Measurements from ENCODE around the gene HACD4. TPM values are rescaled to one million over a fixed set of nuclear protein-coding genes. Genes with fewer than 3 reads are reported as not detected.

The HACD4 gene
- total and polyA plus RNA-seq, 2 of the 13 experiments (the other 11 are each of a cell fraction or from before 2014, with no cell fraction given), result not detected

DNA sequence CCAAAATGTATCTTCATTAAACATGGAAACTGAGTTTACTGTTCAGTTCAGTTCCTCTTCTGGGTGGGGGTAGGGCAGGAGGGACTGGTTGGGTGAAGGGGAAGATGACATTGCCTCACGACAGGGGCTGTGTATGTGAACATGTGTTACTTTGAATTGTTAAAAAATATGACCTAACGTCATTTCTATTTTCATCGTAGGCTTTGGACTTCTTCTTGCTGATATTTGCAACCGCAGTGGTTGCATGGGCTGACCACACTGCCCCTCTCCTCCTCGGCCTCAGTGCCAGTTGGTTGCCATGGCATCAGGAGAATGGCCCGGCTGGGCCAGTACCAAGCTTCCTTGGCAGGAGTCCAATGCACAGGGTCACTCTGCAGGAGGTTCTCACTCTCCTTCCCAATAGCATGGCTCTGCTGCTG, 41.5 kb downstream of the HACD4 start:
- H3K4me1 ChIP-seq (ENCODE audit: insufficient read depth, low read length), result no peaks in the 10 kb centered on the region
- no peaks in the 10 kb centered on the region for H3K9me3 ChIP-seq (ENCODE audit: low read length)
- in situ Hi-C loops (cut with HindIII; ENCODE audit: extremely low pct_ligation_motif_present, low pct_unique_long_range_greater_than_20kb) (no loop called here), intact Hi-C loops (cut with micrococcal nuclease; ENCODE audit: unreplicated experiment) (no loop called here)
- H3K27ac ChIP-seq (ENCODE audit: extremely low read length, insufficient read depth, low read length), result no peak overlapping the region
- ATAC-seq (no peak), FAIRE-seq (no peak), DNase-seq (ENCODE audit: low spot score) (no peak)
- BruUV-seq (replicated peaks), result no TSS peak
- no peak overlapping the region for H3K9ac ChIP-seq (ENCODE audit: insufficient read depth, low read depth, low read length)
- H4K20me1 ChIP-seq (ENCODE audit: insufficient read depth, low read length), result no peaks in the 10 kb centered on the region
- no peak overlapping the region for H3K4me3 ChIP-seq (replicated peaks in 1 of 3; ENCODE audit: insufficient read depth in 1 of 3, low read depth in 2 of 3, low read length in 3 of 3)
- peaks cover 4 to 8% of the 10 kb centered on the region in 2 experiments; a peak in 4 of 5 replicates for H3K36me3 ChIP-seq (replicated peaks in 1 of 2; ENCODE audit: control insufficient read depth in 1 of 2, insufficient read depth in 2 of 2, low read length in 2 of 2)
- POLR2A ChIA-PET, result no interaction called here
- 95% methylated on average over 6 of the region's 6 CpGs for WGBS (ENCODE audit: low lambda C conversion rate)
- no peak overlapping the region for H3K4me2 ChIP-seq (ENCODE audit: low read depth, low read length)
- TF ChIP-seq NFE2L1 (CRISPR knock-in tag; IDR thresholded peaks at IDR 0.05; ENCODE audit: borderline replicate concordance) (no peak), ZBTB21 (CRISPR knock-in tag; IDR thresholded peaks at IDR 0.05) (no peak), ZNF20 (CRISPR knock-in tag; IDR thresholded peaks at IDR 0.05) (no peak), MAFG (CRISPR knock-in tag; IDR thresholded peaks at IDR 0.05) (no peak), ZNF766 (CRISPR knock-in tag; IDR thresholded peaks at IDR 0.05; ENCODE audit: borderline replicate concordance) (no peak), THAP11 (CRISPR knock-in tag; IDR thresholded peaks at IDR 0.05) (no peak), ZNF24 (IDR thresholded peaks at IDR 0.05) (no peak), SP1 (IDR thresholded peaks at IDR 0.05) (no peak), SP1 (CRISPR knock-in tag; IDR thresholded peaks at IDR 0.05) (no peak), HOXA9 (CRISPR knock-in tag; IDR thresholded peaks at IDR 0.05; ENCODE audit: borderline replicate concordance) (no peak), HDAC2 (CRISPR knock-in tag; IDR thresholded peaks at IDR 0.05) (no peak), GPN1 (CRISPR knock-in tag; IDR thresholded peaks at IDR 0.05; ENCODE audit: borderline replicate concordance) (no peak), KDM1A (CRISPR knock-in tag; IDR thresholded peaks at IDR 0.05) (no peak)
- TF ChIP-seq, protein P1, sequence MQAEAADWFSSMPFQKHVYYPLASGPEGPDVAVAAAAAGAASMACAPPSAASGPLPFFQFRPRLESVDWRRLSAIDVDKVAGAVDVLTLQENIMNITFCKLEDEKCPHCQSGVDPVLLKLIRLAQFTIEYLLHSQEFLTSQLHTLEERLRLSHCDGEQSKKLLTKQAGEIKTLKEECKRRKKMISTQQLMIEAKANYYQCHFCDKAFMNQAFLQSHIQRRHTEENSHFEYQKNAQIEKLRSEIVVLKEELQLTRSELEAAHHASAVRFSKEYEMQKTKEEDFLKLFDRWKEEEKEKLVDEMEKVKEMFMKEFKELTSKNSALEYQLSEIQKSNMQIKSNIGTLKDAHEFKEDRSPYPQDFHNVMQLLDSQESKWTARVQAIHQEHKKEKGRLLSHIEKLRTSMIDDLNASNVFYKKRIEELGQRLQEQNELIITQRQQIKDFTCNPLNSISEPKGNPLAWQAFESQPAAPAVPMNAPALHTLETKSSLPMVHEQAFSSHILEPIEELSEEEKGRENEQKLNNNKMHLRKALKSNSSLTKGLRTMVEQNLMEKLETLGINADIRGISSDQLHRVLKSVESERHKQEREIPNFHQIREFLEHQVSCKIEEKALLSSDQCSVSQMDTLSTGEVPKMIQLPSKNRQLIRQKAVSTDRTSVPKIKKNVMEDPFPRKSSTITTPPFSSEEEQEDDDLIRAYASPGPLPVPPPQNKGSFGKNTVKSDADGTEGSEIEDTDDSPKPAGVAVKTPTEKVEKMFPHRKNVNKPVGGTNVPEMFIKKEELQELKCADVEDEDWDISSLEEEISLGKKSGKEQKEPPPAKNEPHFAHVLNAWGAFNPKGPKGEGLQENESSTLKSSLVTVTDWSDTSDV (CRISPR knock-in tag; IDR thresholded peaks at IDR 0.05), result no peak
- H2AFZ ChIP-seq (ENCODE audit: low read length), result no peak overlapping the region
- H3K27me3 ChIP-seq (ENCODE audit: control insufficient read depth in 1 of 2, insufficient read depth in 2 of 2, low read length in 2 of 2), result no peaks in the 10 kb centered on the region
- no peaks in the 10 kb centered on the region for H3K79me2 ChIP-seq (ENCODE audit: insufficient read depth, low read length)
- CTCF ChIA-PET (ENCODE audit: low intra/inter-chr PET ratio, low total read pairs), result no interaction called here
